ENCODE data around the gene ZNF512B. TPM values are rescaled to one million over a fixed set of nuclear protein-coding genes. Genes with fewer than 3 reads are reported as not detected.
"Not testable (repeated sequence)": the region's sequence is repeated elsewhere in the genome, so short reads cannot be mapped to it uniquely, and the experiment has no call there.

ZNF512B gene
- polyA plus RNA-seq, 3 donors: 0.10 to 2.6 TPM; not detected in 1

GRCh38 chr20:63931735-63932134, 38.0 kb downstream of the ZNF512B start:
- H3K79me2 ChIP-seq (ENCODE audit: insufficient read depth, low read length): peaks cover 98% of the 10 kb centered on the region
- H3K27ac Mint-ChIP-seq: no peak overlapping the region
- peaks cover 93 to 100% of the 10 kb centered on the region in 2 donors for H3K36me3 ChIP-seq (replicated peaks in 1 of 2; ENCODE audit: control insufficient read depth in 1 of 2, insufficient read depth in 2 of 2, low read length in 2 of 2)
- peaks cover 8% of the 10 kb centered on the region for H3K4me1 Mint-ChIP-seq
- WGBS (ENCODE audit: insufficient coverage): 98% methylated on average over 15 of the region's 19 CpGs
- no peak overlapping the region for H3K4me3 Mint-ChIP-seq
- H4K20me1 ChIP-seq (ENCODE audit: insufficient read depth, low read length): peaks cover 100% of the 10 kb centered on the region
- DNase-seq: no peak
- H3K27me3 Mint-ChIP-seq (ENCODE audit: low read depth in 3 of 3): peaks cover 0 to 3% (median 0%) of the 10 kb centered on the region in 3 donors
- H3K27me3 ChIP-seq (ENCODE audit: control insufficient read depth in 2 of 2, insufficient read depth in 2 of 2, low read length in 2 of 2): no peaks in the 10 kb centered on the region
- no peak overlapping the region for H2AFZ ChIP-seq (ENCODE audit: insufficient read depth, low read depth, low read length, poor library complexity, severe bottlenecking)
- no peak overlapping the region for H3K4me2 ChIP-seq (replicated peaks; ENCODE audit: extremely low read depth, low read length, poor library complexity, severe bottlenecking)
- peaks cover 0 to 3% (median 0%) of the 10 kb centered on the region in 7 donors for H3K9me3 Mint-ChIP-seq
- peaks cover 74 to 98% of the 10 kb centered on the region in 2 donors for H3K36me3 Mint-ChIP-seq
- H3K4me1 ChIP-seq (ENCODE audit: control insufficient read depth in 1 of 2, insufficient read depth in 2 of 2, low read length in 2 of 2): no peaks in the 10 kb centered on the region
- H3K4me3 ChIP-seq (replicated peaks in 1 of 3; ENCODE audit: low read depth in 2 of 3, low read length in 3 of 3): no peak overlapping the region
- no peak overlapping the region for H3K9ac ChIP-seq (ENCODE audit: insufficient read depth, low read length, poor library complexity, severe bottlenecking)
- no peaks in the 10 kb centered on the region for H3K9me3 ChIP-seq (replicated peaks in 1 of 2; ENCODE audit: control insufficient read depth in 1 of 2, insufficient read depth in 1 of 2, low read length in 2 of 2)
- H3K27ac ChIP-seq (ENCODE audit: low read depth in 1 of 2, low read length in 2 of 2): no peak overlapping the region
- intact Hi-C loops (cut with micrococcal nuclease): no loop called here
- no peak for TF ChIP-seq CTCF (IDR thresholded peaks at IDR 0.05)

GRCh38 chr20:63930971-63931553, 38.7 kb downstream of the ZNF512B start:
- H3K4me1 Mint-ChIP-seq: peaks cover 5% of the 10 kb centered on the region

GRCh38 chr20:63929473-63929883, 40.3 kb downstream of the ZNF512B start:
- not testable (repeated sequence) for H3K27me3 ChIP-seq (ENCODE audit: control insufficient read depth in 2 of 2, insufficient read depth in 2 of 2, low read length in 2 of 2); DNase-seq

More at GRCh38 chr20:63930971-63931553, 38.7 kb downstream of the ZNF512B start:
- Histone ChIP-seq H3K4me3 (replicated peaks in 1 of 3; ENCODE audit: low read depth in 2 of 3, low read length in 3 of 3) (no peak overlapping the region), H4K20me1 (ENCODE audit: insufficient read depth, low read length) (peaks cover 100% of the 10 kb centered on the region), H3K9me3 (replicated peaks in 1 of 2; ENCODE audit: control insufficient read depth in 1 of 2, insufficient read depth in 1 of 2, low read length in 2 of 2) (no peaks in the 10 kb centered on the region), H3K79me2 (ENCODE audit: insufficient read depth, low read length) (peaks cover 98% of the 10 kb centered on the region), H3K4me1 (ENCODE audit: control insufficient read depth in 1 of 2, insufficient read depth in 2 of 2, low read length in 2 of 2) (no peaks in the 10 kb centered on the region), H2AFZ (ENCODE audit: insufficient read depth, low read depth, low read length, poor library complexity, severe bottlenecking) (no peak overlapping the region), H3K9ac (ENCODE audit: insufficient read depth, low read length, poor library complexity, severe bottlenecking) (no peak overlapping the region), H3K4me2 (replicated peaks; ENCODE audit: extremely low read depth, low read length, poor library complexity, severe bottlenecking) (no peak overlapping the region), H3K36me3 (replicated peaks in 1 of 2; ENCODE audit: control insufficient read depth in 1 of 2, insufficient read depth in 2 of 2, low read length in 2 of 2) (peaks cover 98 to 100% of the 10 kb centered on the region in 2 donors), H3K27me3 (ENCODE audit: control insufficient read depth in 2 of 2, insufficient read depth in 2 of 2, low read length in 2 of 2) (no peaks in the 10 kb centered on the region), H3K27ac (ENCODE audit: low read depth in 1 of 2, low read length in 2 of 2) (no peak overlapping the region)
- no peak for TF ChIP-seq CTCF (IDR thresholded peaks at IDR 0.05)
- peaks cover 76 to 98% of the 10 kb centered on the region in 2 donors for H3K36me3 Mint-ChIP-seq
- peak overlapping the region in 4 of 7 donors; percentile 26 to 82 (median 56) for H3K27ac Mint-ChIP-seq
- H3K9me3 Mint-ChIP-seq: peaks cover 0 to 3% (median 0%) of the 10 kb centered on the region in 7 donors
- no peak overlapping the region for H3K4me3 Mint-ChIP-seq
- DNase-seq: no peak
- peaks cover 0 to 3% (median 0%) of the 10 kb centered on the region in 3 donors for H3K27me3 Mint-ChIP-seq (ENCODE audit: low read depth in 3 of 3)
- WGBS (ENCODE audit: insufficient coverage): 96% methylated on average over 32 of the region's 37 CpGs
- intact Hi-C loops (cut with micrococcal nuclease): no loop called here

More at GRCh38 chr20:63929473-63929883, 40.3 kb downstream of the ZNF512B start:
- peaks cover 69 to 97% of the 10 kb centered on the region in 2 donors for H3K36me3 Mint-ChIP-seq
- H3K4me1 ChIP-seq (ENCODE audit: control insufficient read depth in 1 of 2, insufficient read depth in 2 of 2, low read length in 2 of 2); intact Hi-C loops (cut with micrococcal nuclease); H3K4me1 Mint-ChIP-seq; H3K9me3 ChIP-seq (replicated peaks in 1 of 2; ENCODE audit: control insufficient read depth in 1 of 2, insufficient read depth in 1 of 2, low read length in 2 of 2); H3K9ac ChIP-seq (ENCODE audit: insufficient read depth, low read length, poor library complexity, severe bottlenecking); H3K27me3 Mint-ChIP-seq (ENCODE audit: low read depth in 3 of 3); H3K9me3 Mint-ChIP-seq; H3K4me2 ChIP-seq (replicated peaks; ENCODE audit: extremely low read depth, low read length, poor library complexity, severe bottlenecking); H3K27ac ChIP-seq (ENCODE audit: low read depth in 1 of 2, low read length in 2 of 2); H2AFZ ChIP-seq (ENCODE audit: insufficient read depth, low read depth, low read length, poor library complexity, severe bottlenecking); H3K4me3 ChIP-seq (replicated peaks in 1 of 3; ENCODE audit: low read depth in 2 of 3, low read length in 3 of 3); H3K4me3 Mint-ChIP-seq: not testable (repeated sequence)
- H3K27ac Mint-ChIP-seq: peak overlapping the region in 2 of 7 donors; percentile 61 to 78
- Histone ChIP-seq H3K79me2 (ENCODE audit: insufficient read depth, low read length) (peaks cover 98% of the 10 kb centered on the region), H3K36me3 (replicated peaks in 1 of 2; ENCODE audit: control insufficient read depth in 1 of 2, insufficient read depth in 2 of 2, low read length in 2 of 2) (peaks cover 82 to 98% of the 10 kb centered on the region in 2 donors), H4K20me1 (ENCODE audit: insufficient read depth, low read length) (peaks cover 100% of the 10 kb centered on the region)
- WGBS (ENCODE audit: insufficient coverage): 98% methylated on average over 31 of the region's 31 CpGs
